Loucy (cell line): Measurements from ENCODE around the gene KIR2DL3.

Experiments
- EZH2phosphoT487 ChIP-seq: fragments of 200-600 bp; IDR thresholded peaks from 2 replicates; pipeline ENCODE4 v1.6.1; 2018; ENCODE audit warnings: antibody characterized with exemption, mild to moderate bottlenecking, moderate library complexity, borderline replicate concordance
- TF ChIP-seq, protein P1 (sequence below): fragments of 200-600 bp; sonication (generic); conservative IDR thresholded peaks from 2 replicates; pipeline ENCODE4 v1.5.1; 2014; ENCODE audit warnings: mild to moderate bottlenecking, antibody characterized with exemption, low read length

DNA sequence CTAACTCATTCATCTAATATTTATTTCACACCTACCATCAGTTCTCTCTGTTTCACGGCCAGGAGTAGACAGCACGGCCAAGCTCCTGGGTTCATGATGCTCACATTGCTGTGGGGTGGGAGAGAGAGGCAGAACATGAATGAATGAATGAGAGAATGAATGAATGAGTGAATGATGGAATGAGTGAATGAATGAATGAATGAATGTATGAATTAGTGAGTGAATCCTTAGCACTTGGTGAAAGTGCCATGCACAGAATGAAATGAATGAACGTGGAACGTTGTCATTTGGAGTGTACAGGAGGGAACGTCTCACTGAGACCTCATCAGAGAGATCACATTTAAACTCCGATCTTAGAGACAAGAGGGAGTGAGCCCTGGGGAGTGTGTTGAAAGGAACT lies 53.2 kb downstream of the KIR2DL3 start:
- TF ChIP-seq, protein P1, sequence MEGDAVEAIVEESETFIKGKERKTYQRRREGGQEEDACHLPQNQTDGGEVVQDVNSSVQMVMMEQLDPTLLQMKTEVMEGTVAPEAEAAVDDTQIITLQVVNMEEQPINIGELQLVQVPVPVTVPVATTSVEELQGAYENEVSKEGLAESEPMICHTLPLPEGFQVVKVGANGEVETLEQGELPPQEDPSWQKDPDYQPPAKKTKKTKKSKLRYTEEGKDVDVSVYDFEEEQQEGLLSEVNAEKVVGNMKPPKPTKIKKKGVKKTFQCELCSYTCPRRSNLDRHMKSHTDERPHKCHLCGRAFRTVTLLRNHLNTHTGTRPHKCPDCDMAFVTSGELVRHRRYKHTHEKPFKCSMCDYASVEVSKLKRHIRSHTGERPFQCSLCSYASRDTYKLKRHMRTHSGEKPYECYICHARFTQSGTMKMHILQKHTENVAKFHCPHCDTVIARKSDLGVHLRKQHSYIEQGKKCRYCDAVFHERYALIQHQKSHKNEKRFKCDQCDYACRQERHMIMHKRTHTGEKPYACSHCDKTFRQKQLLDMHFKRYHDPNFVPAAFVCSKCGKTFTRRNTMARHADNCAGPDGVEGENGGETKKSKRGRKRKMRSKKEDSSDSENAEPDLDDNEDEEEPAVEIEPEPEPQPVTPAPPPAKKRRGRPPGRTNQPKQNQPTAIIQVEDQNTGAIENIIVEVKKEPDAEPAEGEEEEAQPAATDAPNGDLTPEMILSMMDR, result no peak
- no peak for TF ChIP-seq EZH2phosphoT487
